ENCODE results near the gene GCH1.

The GCH1 gene

GRCh38 chr14:54792288-54792687, 110.3 kb downstream of the GCH1 start:
- H3K4me3 ChIP-seq (ENCODE audit: insufficient read depth, low read depth, low read length), result no peak overlapping the region
- H3K36me3 ChIP-seq (ENCODE audit: control insufficient read depth, insufficient read depth, low read length), result no peaks in the 10 kb centered on the region
- 44 to 54% methylated on average over 6 of the region's 6 CpGs for WGBS, 2 experiments

More at GRCh38 chr14:54792288-54792687, 110.3 kb downstream of the GCH1 start:
- no peak overlapping the region for H3K27ac ChIP-seq (ENCODE audit: insufficient read depth, low read depth, low read length, poor library complexity, severe bottlenecking)
- peaks cover 2% of the 10 kb centered on the region for H3K9me3 ChIP-seq (ENCODE audit: control insufficient read depth, low read length)
- H3K27me3 ChIP-seq (ENCODE audit: control insufficient read depth, insufficient read depth, low read length, poor library complexity, severe bottlenecking), result no peaks in the 10 kb centered on the region
- peaks cover 18% of the 10 kb centered on the region for H3K4me1 ChIP-seq (ENCODE audit: control insufficient read depth, insufficient read depth, low read length)
